Panc1 (cell line): ENCODE data around the gene CSTPP1. TPM values are rescaled to one million over a fixed set of nuclear protein-coding genes. Genes with fewer than 3 reads are reported as not detected.

ENCODE experiments used
- ATAC-seq: fragments of 200-7000 bp; cut with Tn5 transposase; 2 replicates; pipeline ENCODE4 v1.9.1; 2020; ENCODE audit warnings: mild to moderate bottlenecking, moderate library complexity
- BruUV-seq: library from RNA; stranded (reverse); fragments of 400-500 nt; replicated peaks from 2 replicates; lab custom pipeline; 2021; lab: Mats Ljungman, UMichigan
- CTCF ChIA-PET: fragments of 300-600 bp; sonication (Branson Sonifier 250); formaldehyde crosslinking; loops from one replicate; lab custom pipeline; 2022; ENCODE audit warnings: antibody characterized with exemption; lab: Charles Lee
- POLR2A ChIA-PET: fragments of 300-600 bp; sonication (Branson Sonifier 250); formaldehyde crosslinking; loops from one replicate; lab custom pipeline; 2022; ENCODE audit warnings: antibody characterized with exemption; lab: Charles Lee
- DNase-seq: peaks from one replicate; pipeline ENCODE4 v3.0.0-alpha.2; 2010; ENCODE audit warnings: low read depth, low spot score
- H3K27ac ChIP-seq: 2 replicates; pipeline ENCODE4 v1.5.1; 2011; ENCODE audit warnings: mild to moderate bottlenecking, low read length, inconsistent platforms
- H3K27me3 ChIP-seq: fragments of 200-500 bp; sonication (Bioruptor generic); 2 replicates; pipeline ENCODE4 v1.6.0; 2014; ENCODE audit warnings: low read length, inconsistent platforms; ENCODE audit not compliant: control insufficient read depth, insufficient read depth
- H3K36me3 ChIP-seq: fragments of 200-500 bp; sonication (Bioruptor generic); 2 replicates; pipeline ENCODE4 v1.5.1; 2014; ENCODE audit warnings: inconsistent platforms, mild to moderate bottlenecking, low read length, moderate library complexity; ENCODE audit not compliant: control insufficient read depth, insufficient read depth
- H3K4me1 ChIP-seq: 2 replicates; pipeline ENCODE4 v1.5.1; 2011; ENCODE audit warnings: inconsistent platforms, mild to moderate bottlenecking, low read length, moderate library complexity; ENCODE audit not compliant: control insufficient read depth, insufficient read depth
- H3K4me3 ChIP-seq, 2 experiments: 2 replicates each; pipeline ENCODE4 v1.5.1; 2011 to 2012; ENCODE audit warnings: low read depth in 2 of 2, low read length in 2 of 2, mild to moderate bottlenecking in 2 of 2, inconsistent platforms in 1 of 2, moderate library complexity in 1 of 2
- H3K9me3 ChIP-seq: fragments of 200-500 bp; sonication (Bioruptor generic); 2 replicates; pipeline ENCODE4 v1.5.1; 2014; ENCODE audit warnings: low read depth, mild to moderate bottlenecking, inconsistent platforms, low read length, moderate library complexity; ENCODE audit not compliant: control insufficient read depth, insufficient read depth
- POLR2AphosphoS5 ChIP-seq: IDR thresholded peaks from 2 replicates; pipeline ENCODE4 v1.6.1; 2012; ENCODE audit warnings: mild to moderate bottlenecking, low read depth, low read length, moderate library complexity
- SIN3A ChIP-seq: IDR thresholded peaks from 2 replicates; pipeline ENCODE4 v1.6.1; 2012; ENCODE audit warnings: low read depth, mild to moderate bottlenecking, low read length, moderate library complexity, borderline replicate concordance; ENCODE audit not compliant: insufficient read depth
- TCF7L2 ChIP-seq: IDR thresholded peaks from 2 replicates; pipeline ENCODE4 v1.6.1; 2011; ENCODE audit warnings: mild to moderate bottlenecking, low read depth, low read length, inconsistent platforms
- in situ Hi-C: cut with HindIII; loops from 2 replicates; pipeline ENCODE4 v1.10.0; 2016; ENCODE audit warnings: low sequenced_read_pairs, low pct_unique_long_range_greater_than_20kb
- intact Hi-C: fragments of 100-400 bp; cut with micrococcal nuclease; formaldehyde crosslinking; loops from one replicate; pipeline ENCODE4 v1.10.0; 2022; ENCODE audit not compliant: unreplicated experiment
- total RNA-seq: library from RNA; stranded (reverse); gene quantifications from one replicate; pipeline ENCODE4 v1.2.1, GENCODE V29; 2021; ENCODE audit not compliant: unreplicated experiment
- TF ChIP-seq, protein P1 (sequence below), 2 experiments: IDR thresholded peaks; 2 replicates each; pipeline ENCODE4 v1.6.1; 2011 to 2012; ENCODE audit warnings: low read depth in 2 of 2, control low read depth in 1 of 2, low read length in 1 of 2, mild to moderate bottlenecking in 1 of 2, moderate library complexity in 1 of 2; ENCODE audit not compliant: insufficient read depth in 1 of 2
- TF ChIP-seq, protein P2 (sequence below): fragments of 450-650 bp; IDR thresholded peaks from 2 replicates; pipeline ENCODE4 v1.5.1; 2017; ENCODE audit warnings: mild to moderate bottlenecking

Gene CSTPP1
- total RNA-seq, 1 experiment from 2014 or later: 29.0 TPM

DNA sequence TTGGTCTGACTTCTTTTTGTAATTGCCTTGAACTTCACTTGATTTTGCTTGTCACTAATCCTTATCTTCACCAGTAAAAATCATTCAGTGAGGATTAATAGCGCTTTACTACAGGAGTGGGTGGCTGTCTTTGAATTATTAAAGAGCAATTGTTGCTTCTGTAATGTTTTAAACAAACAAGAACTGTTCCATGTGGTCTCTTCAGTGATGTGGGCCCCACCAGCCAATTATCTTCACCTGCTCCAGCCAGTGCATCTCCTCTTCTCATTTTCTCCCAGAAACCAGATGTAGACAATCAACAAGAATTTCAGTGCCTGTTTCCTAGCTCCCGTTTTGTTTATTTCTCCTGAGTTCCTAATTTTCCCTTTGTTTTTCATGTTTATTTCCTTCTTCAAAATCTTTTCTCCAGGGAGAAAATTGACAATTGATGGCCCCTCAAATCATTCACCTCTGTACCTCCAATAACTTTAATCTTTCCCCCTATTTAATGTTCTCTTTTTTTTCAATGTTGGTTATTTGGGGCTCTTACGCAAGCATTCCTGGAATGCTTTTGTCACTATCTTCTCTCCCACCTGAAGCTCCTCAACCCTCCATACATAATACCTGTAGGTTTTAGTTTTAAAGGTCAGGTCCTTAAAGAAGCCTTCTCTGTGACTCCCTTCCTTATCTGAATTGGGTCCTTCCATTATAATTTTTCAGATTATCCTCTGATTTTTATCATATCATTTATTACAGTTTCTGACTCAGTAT lies 125.0 kb downstream of the CSTPP1 start:
- Histone ChIP-seq H3K36me3 (no peaks in the 10 kb centered on the region), H3K27me3 (no peaks in the 10 kb centered on the region), H3K4me3 (no peak overlapping the region), H3K9me3 (no peaks in the 10 kb centered on the region), H3K27ac (no peak overlapping the region), H3K4me1 (no peaks in the 10 kb centered on the region)
- ChIA-PET CTCF (no interaction called here), POLR2A (no interaction called here)
- ATAC-seq (no peak), DNase-seq (no peak)
- no TSS peak for BruUV-seq
- TF ChIP-seq, protein P1, sequence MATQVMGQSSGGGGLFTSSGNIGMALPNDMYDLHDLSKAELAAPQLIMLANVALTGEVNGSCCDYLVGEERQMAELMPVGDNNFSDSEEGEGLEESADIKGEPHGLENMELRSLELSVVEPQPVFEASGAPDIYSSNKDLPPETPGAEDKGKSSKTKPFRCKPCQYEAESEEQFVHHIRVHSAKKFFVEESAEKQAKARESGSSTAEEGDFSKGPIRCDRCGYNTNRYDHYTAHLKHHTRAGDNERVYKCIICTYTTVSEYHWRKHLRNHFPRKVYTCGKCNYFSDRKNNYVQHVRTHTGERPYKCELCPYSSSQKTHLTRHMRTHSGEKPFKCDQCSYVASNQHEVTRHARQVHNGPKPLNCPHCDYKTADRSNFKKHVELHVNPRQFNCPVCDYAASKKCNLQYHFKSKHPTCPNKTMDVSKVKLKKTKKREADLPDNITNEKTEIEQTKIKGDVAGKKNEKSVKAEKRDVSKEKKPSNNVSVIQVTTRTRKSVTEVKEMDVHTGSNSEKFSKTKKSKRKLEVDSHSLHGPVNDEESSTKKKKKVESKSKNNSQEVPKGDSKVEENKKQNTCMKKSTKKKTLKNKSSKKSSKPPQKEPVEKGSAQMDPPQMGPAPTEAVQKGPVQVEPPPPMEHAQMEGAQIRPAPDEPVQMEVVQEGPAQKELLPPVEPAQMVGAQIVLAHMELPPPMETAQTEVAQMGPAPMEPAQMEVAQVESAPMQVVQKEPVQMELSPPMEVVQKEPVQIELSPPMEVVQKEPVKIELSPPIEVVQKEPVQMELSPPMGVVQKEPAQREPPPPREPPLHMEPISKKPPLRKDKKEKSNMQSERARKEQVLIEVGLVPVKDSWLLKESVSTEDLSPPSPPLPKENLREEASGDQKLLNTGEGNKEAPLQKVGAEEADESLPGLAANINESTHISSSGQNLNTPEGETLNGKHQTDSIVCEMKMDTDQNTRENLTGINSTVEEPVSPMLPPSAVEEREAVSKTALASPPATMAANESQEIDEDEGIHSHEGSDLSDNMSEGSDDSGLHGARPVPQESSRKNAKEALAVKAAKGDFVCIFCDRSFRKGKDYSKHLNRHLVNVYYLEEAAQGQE (IDR thresholded peaks at IDR 0.05; ENCODE audit: insufficient read depth in 1 of 2, low read depth in 2 of 2, low read length in 1 of 2): no peak
- TF ChIP-seq, protein P2, sequence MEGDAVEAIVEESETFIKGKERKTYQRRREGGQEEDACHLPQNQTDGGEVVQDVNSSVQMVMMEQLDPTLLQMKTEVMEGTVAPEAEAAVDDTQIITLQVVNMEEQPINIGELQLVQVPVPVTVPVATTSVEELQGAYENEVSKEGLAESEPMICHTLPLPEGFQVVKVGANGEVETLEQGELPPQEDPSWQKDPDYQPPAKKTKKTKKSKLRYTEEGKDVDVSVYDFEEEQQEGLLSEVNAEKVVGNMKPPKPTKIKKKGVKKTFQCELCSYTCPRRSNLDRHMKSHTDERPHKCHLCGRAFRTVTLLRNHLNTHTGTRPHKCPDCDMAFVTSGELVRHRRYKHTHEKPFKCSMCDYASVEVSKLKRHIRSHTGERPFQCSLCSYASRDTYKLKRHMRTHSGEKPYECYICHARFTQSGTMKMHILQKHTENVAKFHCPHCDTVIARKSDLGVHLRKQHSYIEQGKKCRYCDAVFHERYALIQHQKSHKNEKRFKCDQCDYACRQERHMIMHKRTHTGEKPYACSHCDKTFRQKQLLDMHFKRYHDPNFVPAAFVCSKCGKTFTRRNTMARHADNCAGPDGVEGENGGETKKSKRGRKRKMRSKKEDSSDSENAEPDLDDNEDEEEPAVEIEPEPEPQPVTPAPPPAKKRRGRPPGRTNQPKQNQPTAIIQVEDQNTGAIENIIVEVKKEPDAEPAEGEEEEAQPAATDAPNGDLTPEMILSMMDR: no peak
- no peak for TF ChIP-seq POLR2AphosphoS5
- no peak for TF ChIP-seq SIN3A
- TF ChIP-seq TCF7L2: no peak
- in situ Hi-C loops (no loop called here), intact Hi-C loops (no loop called here)

DNA sequence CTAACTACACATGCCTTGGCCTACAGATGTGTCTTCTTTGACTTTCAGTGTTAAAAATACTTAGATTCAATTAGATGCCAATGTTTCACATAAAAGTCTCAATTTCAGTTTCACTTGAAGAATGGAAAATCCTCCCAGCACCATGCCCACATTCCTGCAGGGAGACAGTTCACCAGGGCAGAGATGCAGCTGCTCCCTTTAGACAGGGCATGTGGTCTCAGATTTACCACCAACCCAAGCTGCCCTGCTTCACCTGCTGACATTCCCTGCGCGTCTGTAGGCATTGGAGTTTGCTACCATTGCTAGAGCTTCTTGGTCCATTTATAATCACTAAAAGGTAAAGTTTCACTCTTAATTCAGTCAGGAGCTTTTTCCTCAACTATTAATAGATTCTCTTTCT lies 126.2 kb downstream of the CSTPP1 start:
- H3K9me3 ChIP-seq: no peaks in the 10 kb centered on the region
- H3K4me1 ChIP-seq: no peaks in the 10 kb centered on the region
- no TSS peak for BruUV-seq
- H3K27ac ChIP-seq: no peak overlapping the region
- POLR2A ChIA-PET: no interaction called here
- no peaks in the 10 kb centered on the region for H3K36me3 ChIP-seq
- CTCF ChIA-PET: no interaction called here
- in situ Hi-C loops: no loop called here
- no peaks in the 10 kb centered on the region for H3K27me3 ChIP-seq
- H3K4me3 ChIP-seq: no peak overlapping the region
- DNase-seq (no peak), ATAC-seq (no peak)
- intact Hi-C loops: no loop called here
- TF ChIP-seq, protein P1 (IDR thresholded peaks at IDR 0.05; ENCODE audit: insufficient read depth in 1 of 2, low read depth in 2 of 2, low read length in 1 of 2): no peak
- TF ChIP-seq POLR2AphosphoS5: no peak
- no peak for TF ChIP-seq SIN3A
- TF ChIP-seq, protein P2: no peak
- no peak for TF ChIP-seq TCF7L2
